Esophagus muscularis mucosa (tissue), 4 donors: ENCODE measurements around the gene ZCCHC10. TPM values are rescaled to one million over a fixed set of nuclear protein-coding genes. Genes with fewer than 3 reads are reported as not detected.
"Not testable (repeated sequence)": the region's sequence is repeated elsewhere in the genome, so short reads cannot be mapped to it uniquely, and the experiment has no call there.

ENCODE experiments used
- DNase-seq: peaks from one replicate; pipeline ENCODE4 v3.0.0-alpha.2; 2017; ENCODE audit errors: extremely low spot score
- H3K27ac ChIP-seq, 4 donors: fragments of 200-600 bp; sonication (generic); replicated peaks in 1 of 4; 1 replicate in 3 of 4; 2 replicates in 1 of 4; pipeline ENCODE4 v1.5.1; 2016 to 2019; ENCODE audit warnings: mild to moderate bottlenecking in 1 of 4
- H3K27me3 ChIP-seq, 4 donors: fragments of 200-600 bp; sonication (generic); one replicate each; pipeline versions ENCODE4 v1.5.1 to v1.6.0; 2016 to 2019
- H3K36me3 ChIP-seq, 4 donors: fragments of 200-600 bp; sonication (generic); one replicate each; pipeline ENCODE4 v1.5.1; 2016 to 2019
- H3K4me1 ChIP-seq, 4 donors: fragments of 200-600 bp; sonication (generic); one replicate each; pipeline ENCODE4 v1.5.1; 2016 to 2019
- H3K4me3 ChIP-seq, 4 donors: fragments of 200-600 bp; sonication (generic); 1 replicate in 2 of 4; 2 replicates in 2 of 4; pipeline ENCODE4 v1.5.1; 2016 to 2019; ENCODE audit warnings: mild to moderate bottlenecking in 4 of 4, moderate library complexity in 1 of 4
- H3K9me3 ChIP-seq, 4 donors: fragments of 200-600 bp; sonication (generic); 1 replicate in 3 of 4; 2 replicates in 1 of 4; pipeline ENCODE4 v1.5.1; 2016 to 2019
- CTCF ChIP-seq, 3 experiments: fragments of 200-600 bp in 2 of 3; fragments of 450-650 bp in 1 of 3; sonication (generic) in 2 of 3; IDR thresholded peaks; one replicate each; pipeline ENCODE4 v1.5.1; 2017 to 2019; ENCODE audit warnings: antibody characterized with exemption in 3 of 3, mild to moderate bottlenecking in 2 of 3, moderate library complexity in 1 of 3
- EP300 ChIP-seq: sonication (generic); formaldehyde crosslinking; IDR thresholded peaks from one replicate; pipeline ENCODE4 v1.6.1; 2017; ENCODE audit warnings: antibody characterized with exemption
- POLR2A ChIP-seq: fragments of 450-650 bp; IDR thresholded peaks from one replicate; pipeline ENCODE4 v1.6.1; 2017; ENCODE audit warnings: antibody characterized with exemption, moderate library complexity, mild to moderate bottlenecking, low read depth
- POLR2AphosphoS5 ChIP-seq, 2 donors: sonication (generic); formaldehyde crosslinking; IDR thresholded peaks; one replicate each; pipeline ENCODE4 v1.6.1; 2017; ENCODE audit warnings: antibody characterized with exemption in 2 of 2
- WGBS: methylation state at CpG from one replicate; pipeline ENCODE4 v1.1.5; 2018; 5-methylcytosine and 5-hydroxymethylcytosine counted together
- intact Hi-C: fragments of 100-400 bp; cut with DNase I; formaldehyde crosslinking; loops from one replicate; pipeline ENCODE4 v1.15.1; 2023
- total RNA-seq, 4 donors: library from RNA; depleted of rRNA; stranded (reverse); fragments of >200 nt; gene quantifications; one replicate each; pipeline versions ENCODE4 v1.1.0 to v1.2.1, GENCODE V29; 2016

ZCCHC10 gene
- total RNA-seq, 4 donors from 2014 or later = 8.6 to 40.8 (median 13.1) TPM

GRCh38 chr5:132963171-132964104 is 62.9 kb downstream of the ZCCHC10 start, which contains the start of gene AFF4:
Gene AFF4, minus strand, starts transcription at chr5:132963634. Its CDS starts 26,445 bp downstream, at chr5:132937189.
- intact Hi-C loops = loop anchor here (5.0 to 10.0 kb wide), 2 partner anchors 61 to 89 kb away; partner anchors contain the start of genes HSPA4 and ZCCHC10
- 2% methylated on average over 7 of the region's 98 CpGs for WGBS
- TF ChIP-seq EP300 (no peak), CTCF (IDR thresholded peaks at IDR 0.05) (peak in 1 of 3 experiments; percentile 4), POLR2AphosphoS5 (IDR thresholded peaks at IDR 0.05) (peak; percentile 99 to 100), POLR2A (peak; percentile 96)

GRCh38 chr5:132962429-132963021 is 63.8 kb downstream of the ZCCHC10 start:
- no peaks in the 10 kb centered on the region for H3K36me3 ChIP-seq
- no peak for DNase-seq
- H3K9me3 ChIP-seq = no peaks in the 10 kb centered on the region
- intact Hi-C loops = loop anchor here (5.0 to 10.0 kb wide), 2 partner anchors 62 to 90 kb away; partner anchors contain the start of genes HSPA4 and ZCCHC10
- H3K27ac ChIP-seq = peak overlapping the region; percentile 97 to 100 (median 100)
- WGBS = under 1% methylated on average over 21 of the region's 21 CpGs
- peaks cover 0 to 4% (median 0%) of the 10 kb centered on the region in 4 donors for H3K27me3 ChIP-seq
- TF ChIP-seq POLR2AphosphoS5 (IDR thresholded peaks at IDR 0.05) (peak; percentile 66 to 72), POLR2A (no peak), EP300 (no peak), CTCF (IDR thresholded peaks at IDR 0.05) (no peak)
- peaks cover 10 to 49% (median 44%) of the 10 kb centered on the region in 4 donors for H3K4me1 ChIP-seq
- peak overlapping the region; percentile 73 to 99 (median 86) for H3K4me3 ChIP-seq

More at GRCh38 chr5:132963171-132964104, 62.9 kb downstream of the ZCCHC10 start, which contains the start of gene AFF4:
- DNase-seq = peak; percentile 99
- no peaks in the 10 kb centered on the region for H3K9me3 ChIP-seq
- peak within 1 kb of the TSS; percentile 97 to 100 (median 100) for H3K27ac ChIP-seq
- H3K27me3 ChIP-seq = peaks cover 0 to 4% (median 0%) of the 10 kb centered on the region in 4 donors
- no peaks in the 10 kb centered on the region for H3K36me3 ChIP-seq
- H3K4me1 ChIP-seq = peaks cover 10 to 45% (median 42%) of the 10 kb centered on the region in 4 donors
- peak within 1 kb of the TSS; percentile 73 to 99 (median 86) for H3K4me3 ChIP-seq

- Histone ChIP-seq H3K27ac (peak overlapping the region; percentile 97 to 100 (median 100)), H3K27me3 (peaks cover 0 to 4% (median 0%) of the 10 kb centered on the region in 4 donors), H3K4me3 (peak overlapping the region; percentile 73 to 99 (median 86)), H3K9me3 (no peaks in the 10 kb centered on the region), H3K4me1 (peaks cover 10 to 55% (median 50%) of the 10 kb centered on the region in 4 donors), H3K36me3 (no peaks in the 10 kb centered on the region)
- DNase-seq = no peak
- intact Hi-C loops = loop anchor here (5.0 to 10.0 kb wide), 2 partner anchors 63 to 90 kb away; partner anchors contain the start of genes HSPA4 and ZCCHC10
- 10% methylated on average over 5 of the region's 5 CpGs for WGBS
- TF ChIP-seq CTCF (IDR thresholded peaks at IDR 0.05) (no peak), POLR2A (no peak), POLR2AphosphoS5 (IDR thresholded peaks at IDR 0.05) (no peak), EP300 (no peak)
Observed at GRCh38 chr5:132961887-132962286, 64.5 kb downstream of the ZCCHC10 start.

GRCh38 chr5:132961123-132961815 is 65.1 kb downstream of the ZCCHC10 start:
- peak overlapping the region; percentile 97 to 100 (median 100) for H3K27ac ChIP-seq
- WGBS = 86% methylated on average over 11 of the region's 11 CpGs
- peaks cover 10 to 57% (median 55%) of the 10 kb centered on the region in 4 donors for H3K4me1 ChIP-seq
- peak overlapping the region; percentile 73 to 99 (median 86) for H3K4me3 ChIP-seq
- intact Hi-C loops = loop anchor here (5.0 to 10.0 kb wide), 2 partner anchors 64 to 91 kb away; partner anchors contain the start of genes HSPA4 and ZCCHC10
- not testable (repeated sequence) for H3K9me3 ChIP-seq, DNase-seq, H3K27me3 ChIP-seq, H3K36me3 ChIP-seq

- H3K27ac ChIP-seq, H3K27me3 ChIP-seq, H3K36me3 ChIP-seq, H3K9me3 ChIP-seq, intact Hi-C loops, DNase-seq, H3K4me3 ChIP-seq: not testable (repeated sequence)
- H3K4me1 ChIP-seq = peaks cover 26 to 87% (median 76%) of the 10 kb centered on the region in 4 donors
- 85% methylated on average over 6 of the region's 6 CpGs for WGBS
Observed at GRCh38 chr5:132956166-132956799, 70.1 kb downstream of the ZCCHC10 start.
